ENCODE measurements around the gene KIAA0753. TPM values are rescaled to one million over a fixed set of nuclear protein-coding genes. Genes with fewer than 3 reads are reported as not detected.
"Not testable (repeated sequence)": the region's sequence is repeated elsewhere in the genome, so short reads cannot be mapped to it uniquely, and the experiment has no call there.

Gene KIAA0753
- total RNA-seq, 1 donor: 14.4 TPM

DNA sequence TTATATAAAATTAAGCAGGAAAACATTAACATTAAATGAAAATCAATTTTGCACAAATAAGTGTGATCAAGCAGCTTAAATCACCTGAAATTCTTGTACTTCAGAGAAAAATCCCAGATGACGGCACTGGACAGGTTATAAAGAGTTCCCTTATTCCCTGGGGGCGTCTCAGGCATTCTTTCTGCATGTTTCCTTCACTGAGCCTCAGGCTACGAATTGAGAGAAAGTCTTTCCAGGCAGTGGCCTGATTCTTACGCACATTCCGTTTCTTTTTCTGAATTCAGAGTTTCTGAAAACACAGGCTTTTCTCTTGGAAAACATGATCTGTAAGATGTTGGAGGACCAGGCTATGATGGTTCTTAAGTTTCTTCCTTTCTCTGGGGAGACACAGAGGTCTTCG is 62.0 kb downstream of the KIAA0753 start:
- DNase-seq (ENCODE audit: low read depth): no peak
- TF ChIP-seq, protein P1, sequence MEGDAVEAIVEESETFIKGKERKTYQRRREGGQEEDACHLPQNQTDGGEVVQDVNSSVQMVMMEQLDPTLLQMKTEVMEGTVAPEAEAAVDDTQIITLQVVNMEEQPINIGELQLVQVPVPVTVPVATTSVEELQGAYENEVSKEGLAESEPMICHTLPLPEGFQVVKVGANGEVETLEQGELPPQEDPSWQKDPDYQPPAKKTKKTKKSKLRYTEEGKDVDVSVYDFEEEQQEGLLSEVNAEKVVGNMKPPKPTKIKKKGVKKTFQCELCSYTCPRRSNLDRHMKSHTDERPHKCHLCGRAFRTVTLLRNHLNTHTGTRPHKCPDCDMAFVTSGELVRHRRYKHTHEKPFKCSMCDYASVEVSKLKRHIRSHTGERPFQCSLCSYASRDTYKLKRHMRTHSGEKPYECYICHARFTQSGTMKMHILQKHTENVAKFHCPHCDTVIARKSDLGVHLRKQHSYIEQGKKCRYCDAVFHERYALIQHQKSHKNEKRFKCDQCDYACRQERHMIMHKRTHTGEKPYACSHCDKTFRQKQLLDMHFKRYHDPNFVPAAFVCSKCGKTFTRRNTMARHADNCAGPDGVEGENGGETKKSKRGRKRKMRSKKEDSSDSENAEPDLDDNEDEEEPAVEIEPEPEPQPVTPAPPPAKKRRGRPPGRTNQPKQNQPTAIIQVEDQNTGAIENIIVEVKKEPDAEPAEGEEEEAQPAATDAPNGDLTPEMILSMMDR (IDR thresholded peaks at IDR 0.05; ENCODE audit: insufficient read depth, low read length): no peak
- no peak overlapping the region for H3K4me3 ChIP-seq (ENCODE audit: low read depth, low read length)

DNA sequence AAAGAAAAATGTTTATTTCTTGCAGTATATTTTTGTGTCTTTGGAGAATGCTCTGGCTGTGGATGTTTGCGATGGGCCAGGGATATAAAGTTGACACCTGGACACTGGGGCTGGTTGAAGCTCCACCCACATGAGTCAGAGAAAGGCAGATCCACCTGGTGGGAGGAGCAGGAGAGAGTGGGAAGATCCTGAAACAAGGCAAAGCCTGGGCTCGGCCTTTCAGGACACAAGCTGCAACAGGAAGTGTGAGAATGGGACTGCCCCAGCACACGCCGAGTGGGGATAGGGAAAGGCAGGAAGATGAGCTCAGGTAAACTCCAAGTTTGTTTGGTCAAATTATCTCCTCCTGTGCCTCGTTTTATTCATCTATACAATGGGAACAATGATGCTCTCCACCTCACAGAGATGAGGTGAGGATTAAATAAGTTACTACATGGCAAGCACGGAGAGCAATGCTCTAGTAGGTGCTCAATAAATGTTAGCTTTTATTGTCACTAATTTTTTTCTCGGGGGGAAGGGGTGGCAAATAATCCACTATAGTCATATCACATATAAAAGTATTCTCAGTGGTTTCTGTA is 62.7 kb downstream of the KIAA0753 start:
- DNase-seq (ENCODE audit: low read depth): no peak
- TF ChIP-seq, protein P1 (IDR thresholded peaks at IDR 0.05; ENCODE audit: insufficient read depth, low read length): no peak
- no peak overlapping the region for H3K4me3 ChIP-seq (ENCODE audit: low read depth, low read length)

DNA sequence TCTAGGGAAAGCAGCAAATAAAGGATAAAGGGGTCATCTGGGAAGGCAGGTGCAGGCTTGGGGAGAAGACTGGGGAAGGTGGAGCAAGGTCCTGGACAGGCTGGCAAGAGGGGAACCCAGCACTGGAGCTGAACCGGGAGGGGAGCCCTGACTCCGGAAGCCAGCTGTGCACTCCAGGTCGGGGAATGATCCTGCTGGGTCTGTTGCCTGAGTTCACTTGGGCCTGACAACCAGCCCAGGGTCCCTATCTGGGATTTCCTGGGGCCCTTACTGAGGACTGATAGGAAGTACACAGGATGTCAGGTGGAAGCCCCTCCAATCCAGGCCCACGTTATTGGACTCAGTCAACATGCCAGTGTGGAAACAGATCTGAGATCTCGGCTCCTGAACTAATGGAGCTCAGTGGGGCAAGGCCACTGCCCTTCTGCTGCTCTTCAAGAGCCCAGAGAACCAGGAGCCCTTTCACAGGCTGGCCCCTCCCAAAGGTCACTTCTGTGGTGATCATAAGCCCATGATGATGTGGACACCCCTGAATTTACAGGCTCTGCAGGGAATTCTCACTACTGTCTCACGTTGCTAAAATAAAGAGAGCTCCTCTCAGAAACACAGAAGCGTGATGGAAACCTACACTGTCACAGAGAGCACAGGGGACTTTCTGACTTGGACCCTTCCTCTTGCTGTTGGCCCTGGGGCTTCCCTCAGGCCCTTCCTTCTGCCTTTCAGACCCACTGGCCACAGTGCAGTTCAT is 64.3 kb downstream of the KIAA0753 start:
- TF ChIP-seq, protein P1 (IDR thresholded peaks at IDR 0.05; ENCODE audit: insufficient read depth, low read length): no peak
- no peak for DNase-seq (ENCODE audit: low read depth)
- no peak overlapping the region for H3K4me3 ChIP-seq (ENCODE audit: low read depth, low read length)

DNA sequence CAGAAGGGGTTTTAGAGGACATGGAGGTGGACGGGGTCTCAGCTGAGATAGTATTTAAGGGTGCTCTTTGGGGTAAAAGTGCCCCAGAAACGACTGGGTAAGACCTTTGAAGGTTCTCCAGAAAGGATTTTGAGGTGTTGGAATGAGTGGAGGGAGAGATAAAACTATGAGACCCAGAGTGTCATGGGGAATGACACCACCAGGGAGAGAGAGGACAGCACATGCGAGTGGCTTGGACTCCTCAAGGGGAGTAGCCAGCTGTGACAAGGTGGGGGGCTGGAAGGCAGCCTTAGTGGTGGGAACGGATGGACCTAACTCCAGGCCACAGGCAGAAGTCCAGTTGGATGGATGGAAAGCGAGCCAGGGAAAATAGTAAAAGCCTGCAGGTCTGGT is 64.9 kb downstream of the KIAA0753 start:
- no peak for DNase-seq (ENCODE audit: low read depth)
- no peak overlapping the region for H3K4me3 ChIP-seq (ENCODE audit: low read depth, low read length)
- TF ChIP-seq, protein P1 (IDR thresholded peaks at IDR 0.05; ENCODE audit: insufficient read depth, low read length): no peak

DNA sequence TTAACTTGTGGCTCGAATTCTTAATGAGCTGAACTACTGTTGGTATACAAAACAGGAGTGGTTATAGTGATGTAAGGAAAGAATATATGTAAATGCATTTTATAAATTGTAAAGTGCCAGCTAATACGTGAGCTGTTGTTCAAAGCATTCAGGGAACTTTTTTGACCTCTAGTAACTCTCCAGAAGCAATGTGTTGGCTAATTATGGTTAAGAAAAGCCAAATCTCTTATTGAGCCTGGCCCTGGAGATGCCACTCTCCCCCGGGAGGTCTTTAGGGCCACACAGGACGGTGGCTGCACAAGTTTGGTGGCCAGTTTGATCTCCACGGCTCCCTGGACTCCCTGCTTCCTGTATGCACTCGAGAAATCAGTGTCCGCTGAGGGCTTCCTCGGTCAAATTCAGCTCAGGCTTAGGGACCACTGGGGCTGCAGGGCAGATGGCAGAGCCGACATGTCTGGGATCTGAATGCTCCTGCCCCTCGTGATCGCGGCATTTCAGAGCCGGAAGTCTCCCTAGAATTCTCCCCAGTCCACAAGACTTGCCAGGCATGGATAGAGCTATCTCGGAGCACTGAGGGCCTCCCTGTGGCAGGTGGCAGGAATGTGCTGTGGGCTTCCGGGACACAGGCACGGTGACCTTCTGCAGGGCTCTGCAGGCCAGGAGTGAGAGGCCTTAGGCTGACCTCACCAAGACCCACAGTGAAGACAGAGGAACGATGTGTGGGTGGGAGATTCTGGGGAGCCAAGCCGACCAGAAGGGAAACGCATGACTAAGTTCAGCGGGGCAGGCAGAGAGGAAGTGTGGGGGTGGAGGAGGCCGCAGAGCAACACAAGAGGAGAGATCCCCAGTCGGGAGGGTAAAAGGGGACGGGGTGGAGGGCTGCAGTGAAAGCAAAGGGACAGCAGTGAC is 65.6 kb downstream of the KIAA0753 start:
- peak; percentile 52 for DNase-seq (ENCODE audit: low read depth)
- H3K4me3 ChIP-seq (ENCODE audit: low read depth, low read length): no peak overlapping the region

DNA sequence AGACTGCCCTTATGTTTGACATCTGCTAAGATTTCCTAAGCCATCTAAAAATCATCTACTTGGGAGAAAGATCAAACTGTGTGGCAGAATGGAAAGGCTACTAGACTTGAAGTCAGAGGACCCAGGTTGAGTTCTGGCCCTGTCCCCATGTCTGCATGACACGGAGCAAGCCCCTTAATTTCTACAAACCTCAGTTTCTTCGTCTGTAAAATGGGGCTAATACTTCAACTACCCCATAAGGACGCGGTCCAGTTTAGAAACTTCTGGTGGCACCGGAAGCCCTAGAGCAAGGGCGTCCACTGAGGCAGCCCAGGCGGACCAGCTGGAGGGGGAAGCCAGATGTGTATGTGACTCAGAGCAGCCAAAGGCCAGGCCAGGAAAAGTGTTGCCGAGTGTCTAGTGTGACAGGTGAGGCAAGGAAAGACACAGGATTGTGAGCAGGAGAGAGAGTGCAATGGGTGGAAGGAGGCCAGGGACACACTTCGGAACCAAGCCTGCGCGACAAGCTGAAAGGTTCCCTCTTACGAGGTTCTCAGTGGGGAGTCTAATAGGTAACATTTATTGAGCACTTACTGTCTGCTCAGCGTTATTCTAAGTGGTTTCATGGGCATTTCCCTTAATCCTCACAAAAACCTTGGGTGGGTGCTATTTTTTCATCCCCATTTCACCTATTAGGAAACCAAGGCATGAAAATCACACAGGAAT is 66.4 kb downstream of the KIAA0753 start:
- H3K4me3 ChIP-seq (ENCODE audit: low read depth, low read length): no peak overlapping the region
- TF ChIP-seq, protein P1 (IDR thresholded peaks at IDR 0.05; ENCODE audit: insufficient read depth, low read length): no peak
- no peak for DNase-seq (ENCODE audit: low read depth)

More for the DNA sequence above, 65.6 kb downstream of the KIAA0753 start:
- TF ChIP-seq, protein P1 (IDR thresholded peaks at IDR 0.05; ENCODE audit: insufficient read depth, low read length): peak; percentile 29

DNA sequence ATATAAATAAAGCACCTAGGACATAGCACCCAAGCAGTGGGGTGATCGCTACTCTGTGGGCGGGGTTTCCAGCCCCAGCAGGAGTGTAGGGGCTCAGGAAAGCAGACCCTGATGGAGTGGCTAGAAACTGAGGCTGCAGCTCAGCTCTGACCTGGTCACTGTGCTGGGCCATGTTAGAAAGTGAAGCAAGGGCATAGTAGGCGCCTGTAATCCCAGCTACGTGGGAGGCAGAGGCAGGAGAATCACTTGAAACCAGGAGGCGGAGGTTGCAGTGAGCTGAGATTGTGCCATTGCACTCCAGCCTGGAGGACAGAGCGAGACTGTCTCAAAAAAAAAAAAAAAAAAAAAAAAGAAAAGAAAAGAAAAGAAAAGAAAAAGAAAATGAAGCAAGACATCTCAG is 67.0 kb downstream of the KIAA0753 start:
- not testable (repeated sequence) for H3K4me3 ChIP-seq (ENCODE audit: low read depth, low read length); DNase-seq (ENCODE audit: low read depth)
